Mesenchymal stem cell (in vitro differentiated cells and primary cell): Measurements from ENCODE around the gene METTL9.
"Not testable (repeated sequence)": the region's sequence is repeated elsewhere in the genome, so short reads cannot be mapped to it uniquely, and the experiment has no call there.

Source experiments
- DNase-seq: peaks from one replicate; pipeline ENCODE4 v3.0.0-alpha.2; 2013
- H2AFZ ChIP-seq: one replicate; pipeline ENCODE4 v1.6.1; 2013; ENCODE audit warnings: low read depth, mild to moderate bottlenecking, control low read depth, inconsistent platforms, low read length, moderate library complexity
- H2AK5ac ChIP-seq: 2 replicates; pipeline ENCODE4 v1.6.1; 2013; ENCODE audit warnings: low read length, moderate library complexity, mild to moderate bottlenecking, inconsistent platforms; ENCODE audit not compliant: severe bottlenecking
- H2BK120ac ChIP-seq: one replicate; pipeline ENCODE4 v1.6.1; 2013; ENCODE audit warnings: low read depth, mild to moderate bottlenecking, inconsistent platforms, low read length, moderate library complexity
- H2BK12ac ChIP-seq, 2 experiments: one replicate each; pipeline ENCODE4 v1.6.1; 2013; ENCODE audit warnings: inconsistent platforms in 2 of 2, low read length in 2 of 2, mild to moderate bottlenecking in 2 of 2, moderate library complexity in 2 of 2, control low read depth in 1 of 2
- H2BK15ac ChIP-seq: one replicate; pipeline ENCODE4 v1.6.1; 2013; ENCODE audit warnings: mild to moderate bottlenecking, low read depth, inconsistent platforms; ENCODE audit not compliant: poor library complexity, severe bottlenecking
- H2BK5ac ChIP-seq: 2 replicates; pipeline ENCODE4 v1.6.1; 2013; ENCODE audit warnings: low read depth, mild to moderate bottlenecking, low read length, control low read depth, inconsistent platforms; ENCODE audit not compliant: poor library complexity, severe bottlenecking
- H3K14ac ChIP-seq, 2 experiments: one replicate each; pipeline ENCODE4 v1.6.1; 2013; ENCODE audit warnings: inconsistent platforms in 2 of 2, low read length in 2 of 2, control low read depth in 1 of 2, mild to moderate bottlenecking in 1 of 2, moderate library complexity in 1 of 2
- H3K18ac ChIP-seq, 2 experiments: one replicate each; pipeline ENCODE4 v1.6.1; 2013; ENCODE audit warnings: inconsistent platforms in 2 of 2, low read length in 2 of 2, control low read depth in 1 of 2, low read depth in 1 of 2, mild to moderate bottlenecking in 1 of 2
- H3K23ac ChIP-seq, 2 experiments: one replicate each; pipeline ENCODE4 v1.6.1; 2013; ENCODE audit warnings: inconsistent platforms in 2 of 2, low read length in 2 of 2, mild to moderate bottlenecking in 2 of 2, moderate library complexity in 2 of 2, control low read depth in 1 of 2
- H3K27ac ChIP-seq: 2 replicates; pipeline ENCODE4 v1.5.1; 2013; ENCODE audit warnings: mild to moderate bottlenecking, moderate library complexity, low read length, control low read depth, inconsistent platforms; ENCODE audit not compliant: poor library complexity, severe bottlenecking
- H3K27me3 ChIP-seq, 2 experiments: 2 replicates each; pipeline versions ENCODE4 v1.6.1 to v1.7.0; 2013; ENCODE audit warnings: low read length in 2 of 2, mild to moderate bottlenecking in 2 of 2, moderate library complexity in 2 of 2, control low read depth in 1 of 2, inconsistent platforms in 1 of 2; ENCODE audit not compliant: control insufficient read depth in 1 of 2, insufficient read depth in 1 of 2
- H3K36me3 ChIP-seq, 2 experiments: 2 replicates each; pipeline versions ENCODE4 v1.6.1 to v1.7.0; 2013; ENCODE audit warnings: low read length in 2 of 2, control low read depth in 1 of 2, inconsistent platforms in 1 of 2, low read depth in 1 of 2, mild to moderate bottlenecking in 1 of 2; ENCODE audit not compliant: insufficient read depth in 2 of 2, control insufficient read depth in 1 of 2
- H3K4ac ChIP-seq, 2 experiments: one replicate each; pipeline ENCODE4 v1.6.1; 2013; ENCODE audit warnings: inconsistent platforms in 2 of 2, low read length in 2 of 2, mild to moderate bottlenecking in 2 of 2, moderate library complexity in 2 of 2, control low read depth in 1 of 2, low read depth in 1 of 2
- H3K4me1 ChIP-seq: 2 replicates; pipeline ENCODE4 v1.6.1; 2013; ENCODE audit warnings: low read depth, low read length, control low read depth; ENCODE audit not compliant: control insufficient read depth, insufficient read depth
- H3K4me2 ChIP-seq: 2 replicates; pipeline ENCODE4 v1.6.1; 2013; ENCODE audit warnings: low read length, mild to moderate bottlenecking, inconsistent platforms; ENCODE audit not compliant: poor library complexity, severe bottlenecking
- H3K4me3 ChIP-seq, 2 experiments: 2 replicates each; pipeline versions ENCODE4 v1.5.1 to v1.7.0; 2013; ENCODE audit warnings: low read length in 2 of 2, mild to moderate bottlenecking in 2 of 2, control low read depth in 1 of 2, low read depth in 1 of 2; ENCODE audit not compliant: insufficient read depth in 1 of 2
- H3K79me1 ChIP-seq: replicated peaks from 2 replicates; pipeline ENCODE4 v1.6.1; 2013; ENCODE audit warnings: mild to moderate bottlenecking, control low read depth, low read length, inconsistent platforms; ENCODE audit not compliant: poor library complexity, severe bottlenecking
- H3K9ac ChIP-seq: 2 replicates; pipeline ENCODE4 v1.7.0; 2013; ENCODE audit warnings: mild to moderate bottlenecking, low read length, moderate library complexity
- H3K9me3 ChIP-seq: 2 replicates; pipeline ENCODE4 v1.7.0; 2013; ENCODE audit warnings: mild to moderate bottlenecking, low read length; ENCODE audit not compliant: control insufficient read depth
- H4K8ac ChIP-seq: one replicate; pipeline ENCODE4 v1.6.1; 2013; ENCODE audit warnings: inconsistent platforms, mild to moderate bottlenecking, low read length, moderate library complexity
- H4K91ac ChIP-seq: one replicate; pipeline ENCODE4 v1.6.1; 2013; ENCODE audit warnings: mild to moderate bottlenecking, low read length, inconsistent platforms
- WGBS: methylation state at CpG from one replicate; pipeline ENCODE4 v1.1.7; 2013; ENCODE audit warnings: mixed read lengths; 5-methylcytosine and 5-hydroxymethylcytosine counted together

Gene METTL9

DNA sequence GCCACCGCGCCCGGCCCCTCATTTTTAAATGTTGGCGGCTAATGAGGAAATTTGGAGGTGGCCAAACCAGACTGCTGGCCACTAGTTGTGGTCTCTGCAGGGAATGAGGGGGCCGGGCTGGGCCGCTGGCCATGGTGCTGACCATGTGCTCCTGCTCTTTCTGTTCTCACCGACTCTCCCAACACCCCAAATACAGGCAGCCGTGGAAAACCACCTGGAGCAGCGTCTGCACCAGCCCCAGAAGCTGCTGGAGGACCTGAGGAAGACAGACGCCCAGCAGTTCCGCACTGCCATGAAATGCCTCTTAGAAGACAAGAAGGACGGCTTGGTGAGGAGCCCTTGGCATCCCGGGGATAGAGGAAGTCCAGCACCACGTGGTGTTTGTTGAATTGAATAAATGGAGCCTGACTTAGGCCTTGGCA is 85.7 kb downstream of the METTL9 start:
- Histone ChIP-seq H3K79me1 (no peaks in the 10 kb centered on the region), H2AK5ac (no peak overlapping the region), H3K4ac (no peak overlapping the region), H2BK5ac (no peak overlapping the region), H3K36me3 (no peaks in the 10 kb centered on the region), H3K14ac (no peak overlapping the region), H2BK12ac (no peak overlapping the region), H4K91ac (no peak overlapping the region), H4K8ac (no peak overlapping the region), H3K27ac (no peak overlapping the region), H3K9ac (no peak overlapping the region), H3K18ac (no peak overlapping the region), H3K4me3 (no peak overlapping the region), H2BK120ac (no peak overlapping the region), H3K23ac (no peak overlapping the region), H3K9me3 (peaks cover 8% of the 10 kb centered on the region), H3K4me1 (no peaks in the 10 kb centered on the region), H3K27me3 (peaks cover 14 to 36% of the 10 kb centered on the region in 2 experiments), H2AFZ (no peak overlapping the region), H3K4me2 (no peak overlapping the region), H2BK15ac (no peak overlapping the region)
- DNase-seq = no peak
- 59% methylated on average over 14 of the region's 14 CpGs for WGBS

DNA sequence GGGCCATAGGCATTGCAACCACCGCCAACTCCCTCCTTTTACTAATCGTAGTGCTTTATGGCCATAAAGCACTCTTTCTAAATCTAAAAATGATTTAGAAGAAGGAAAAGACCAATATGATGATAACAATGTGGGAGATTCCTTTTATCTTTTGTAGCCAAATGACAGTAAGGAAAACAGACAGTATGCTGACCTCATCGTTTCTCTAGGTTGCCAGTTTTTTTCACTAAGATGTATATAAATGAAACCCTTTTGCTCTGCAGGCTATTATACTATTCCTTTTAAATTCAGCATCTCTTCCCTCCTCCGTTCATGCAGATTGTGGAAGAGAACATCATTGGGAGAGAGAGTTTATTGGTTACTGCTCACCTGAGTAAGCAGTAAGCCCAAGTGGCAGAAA is 89.7 kb downstream of the METTL9 start:
- Histone ChIP-seq H2AK5ac (no peak overlapping the region), H3K18ac (no peak overlapping the region), H2BK12ac (no peak overlapping the region), H3K4me1 (no peaks in the 10 kb centered on the region), H3K14ac (no peak overlapping the region), H3K36me3 (no peaks in the 10 kb centered on the region), H3K23ac (no peak overlapping the region), H3K4me3 (no peak overlapping the region), H3K79me1 (no peaks in the 10 kb centered on the region), H2BK120ac (no peak overlapping the region), H2AFZ (no peak overlapping the region), H4K8ac (no peak overlapping the region), H3K27ac (no peak overlapping the region), H3K9ac (no peak overlapping the region), H2BK15ac (no peak overlapping the region), H2BK5ac (no peak overlapping the region), H3K4ac (no peak overlapping the region), H3K27me3 (peaks cover 10 to 22% of the 10 kb centered on the region in 2 experiments), H3K4me2 (no peak overlapping the region), H3K9me3 (peaks cover 8% of the 10 kb centered on the region), H4K91ac (no peak overlapping the region)
- DNase-seq = no peak
- 74% methylated on average over 1 of the region's 4 CpGs for WGBS

DNA sequence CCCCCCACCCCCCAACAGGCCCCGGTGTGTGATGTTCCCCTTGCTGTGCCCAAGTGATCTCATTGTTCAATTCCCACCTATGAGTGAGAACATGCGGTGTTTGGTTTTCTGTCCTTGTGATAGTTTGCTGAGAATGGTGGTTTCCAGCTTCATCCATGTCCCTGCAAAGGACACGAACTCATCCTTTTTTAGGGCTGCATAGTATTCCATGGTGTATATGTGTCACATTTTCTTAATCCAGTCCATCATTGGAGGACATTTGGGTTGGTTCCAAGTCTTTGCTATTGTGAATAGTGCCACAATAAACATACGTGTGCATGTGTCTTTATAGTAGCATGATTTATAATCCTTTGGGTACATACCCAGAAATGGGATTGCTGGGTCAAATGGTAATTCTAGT is 91.6 kb downstream of the METTL9 start:
- not testable (repeated sequence) for H4K91ac ChIP-seq, H3K36me3 ChIP-seq, H3K27ac ChIP-seq, H3K4me3 ChIP-seq, H3K9me3 ChIP-seq, H3K4ac ChIP-seq, H3K4me1 ChIP-seq, H2BK5ac ChIP-seq, H2BK12ac ChIP-seq, H3K79me1 ChIP-seq, H3K18ac ChIP-seq, H2BK120ac ChIP-seq, DNase-seq, H2AFZ ChIP-seq, H4K8ac ChIP-seq, H2AK5ac ChIP-seq, H3K9ac ChIP-seq, H3K23ac ChIP-seq, H3K14ac ChIP-seq, H3K4me2 ChIP-seq, H2BK15ac ChIP-seq
- H3K27me3 ChIP-seq = peaks cover 10 to 22% of the 10 kb centered on the region in 2 experiments
- WGBS = 100% methylated on average over 2 of the region's 4 CpGs

DNA sequence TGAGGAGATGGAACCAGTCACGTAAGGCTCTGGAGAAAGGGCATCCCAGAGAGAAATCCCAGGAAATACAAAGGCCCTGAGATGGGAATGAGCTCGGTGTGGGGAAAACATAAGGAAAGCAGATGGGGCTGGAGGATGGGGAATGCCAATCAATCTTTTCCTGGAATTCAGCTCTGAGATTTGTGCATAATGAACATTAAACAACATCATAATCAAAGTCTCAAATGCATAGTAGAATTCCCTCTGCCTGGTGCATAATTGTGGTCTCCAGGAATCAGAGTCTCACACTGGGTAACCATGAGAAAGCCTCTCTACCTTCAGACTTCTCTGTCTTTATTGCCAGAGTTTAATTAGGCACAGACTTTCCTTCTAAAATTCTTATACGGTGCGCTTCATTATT is 95.2 kb downstream of the METTL9 start:
- H4K8ac ChIP-seq = no peak overlapping the region
- no peak overlapping the region for H3K14ac ChIP-seq
- H3K4me3 ChIP-seq = no peak overlapping the region

More for the DNA sequence above, 95.2 kb downstream of the METTL9 start:
- H3K9ac ChIP-seq = no peak overlapping the region
- no peak overlapping the region for H2BK5ac ChIP-seq
- no peak overlapping the region for H3K27ac ChIP-seq
- no peaks in the 10 kb centered on the region for H3K4me1 ChIP-seq
- no peak overlapping the region for H2AFZ ChIP-seq
- no peak overlapping the region for H3K23ac ChIP-seq
- H3K9me3 ChIP-seq = no peaks in the 10 kb centered on the region
- no peak overlapping the region for H4K91ac ChIP-seq
- no peak overlapping the region for H3K4me2 ChIP-seq
- no peaks in the 10 kb centered on the region for H3K36me3 ChIP-seq
- H2AK5ac ChIP-seq = no peak overlapping the region
- 97% methylated on average over 3 of the region's 4 CpGs for WGBS
- H2BK15ac ChIP-seq = no peak overlapping the region
- H3K27me3 ChIP-seq = peaks cover 0 to 2% of the 10 kb centered on the region in 2 experiments
- no peak overlapping the region for H3K18ac ChIP-seq
- H2BK12ac ChIP-seq = no peak overlapping the region
- no peak overlapping the region for H3K4ac ChIP-seq
- DNase-seq = no peak
- H3K79me1 ChIP-seq = no peaks in the 10 kb centered on the region
- H2BK120ac ChIP-seq = no peak overlapping the region
